ENCODE data around the gene MAFG.

DNA sequence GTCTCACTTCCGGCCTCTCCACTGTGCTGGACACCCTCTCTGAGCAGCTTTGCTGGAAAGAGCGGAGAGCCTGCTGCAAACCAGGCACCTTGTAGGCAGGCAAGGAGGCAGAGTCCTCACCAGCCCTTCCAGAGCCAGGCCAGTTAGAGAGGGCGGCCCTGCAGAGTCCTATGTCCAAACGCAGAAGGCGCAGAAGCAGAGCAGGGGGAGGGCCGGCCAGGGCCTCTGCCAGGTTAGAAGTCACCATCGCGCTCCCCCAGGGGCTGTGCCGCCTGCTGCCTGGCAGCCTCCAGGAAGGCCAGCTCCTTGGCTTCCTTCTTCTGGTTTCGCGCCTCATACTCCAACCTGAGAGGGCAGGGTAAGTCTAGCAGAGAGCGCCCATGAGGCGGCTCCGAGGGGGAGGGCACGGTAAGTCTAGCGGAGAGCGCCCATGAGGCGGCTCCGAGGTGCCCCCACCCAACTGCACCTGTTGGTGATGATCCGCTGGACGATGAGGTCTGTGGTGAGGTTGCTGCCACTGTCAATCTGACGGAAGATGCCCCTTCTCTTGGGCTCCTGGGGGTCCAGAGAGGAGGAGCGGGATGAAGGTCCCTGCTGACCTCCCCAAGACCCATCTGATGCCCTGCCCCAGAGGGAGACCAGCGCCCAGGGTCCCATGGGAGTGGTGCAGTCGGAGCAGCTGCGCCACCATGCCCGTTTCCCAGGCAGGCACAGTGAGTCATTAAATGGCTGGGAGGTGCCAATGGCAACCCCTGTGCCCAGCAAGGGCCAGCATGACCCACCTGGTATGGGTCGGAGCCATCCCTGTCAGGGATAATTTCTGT, 22.7 kb downstream of the MAFG start:
- TF ChIP-seq, protein P1, sequence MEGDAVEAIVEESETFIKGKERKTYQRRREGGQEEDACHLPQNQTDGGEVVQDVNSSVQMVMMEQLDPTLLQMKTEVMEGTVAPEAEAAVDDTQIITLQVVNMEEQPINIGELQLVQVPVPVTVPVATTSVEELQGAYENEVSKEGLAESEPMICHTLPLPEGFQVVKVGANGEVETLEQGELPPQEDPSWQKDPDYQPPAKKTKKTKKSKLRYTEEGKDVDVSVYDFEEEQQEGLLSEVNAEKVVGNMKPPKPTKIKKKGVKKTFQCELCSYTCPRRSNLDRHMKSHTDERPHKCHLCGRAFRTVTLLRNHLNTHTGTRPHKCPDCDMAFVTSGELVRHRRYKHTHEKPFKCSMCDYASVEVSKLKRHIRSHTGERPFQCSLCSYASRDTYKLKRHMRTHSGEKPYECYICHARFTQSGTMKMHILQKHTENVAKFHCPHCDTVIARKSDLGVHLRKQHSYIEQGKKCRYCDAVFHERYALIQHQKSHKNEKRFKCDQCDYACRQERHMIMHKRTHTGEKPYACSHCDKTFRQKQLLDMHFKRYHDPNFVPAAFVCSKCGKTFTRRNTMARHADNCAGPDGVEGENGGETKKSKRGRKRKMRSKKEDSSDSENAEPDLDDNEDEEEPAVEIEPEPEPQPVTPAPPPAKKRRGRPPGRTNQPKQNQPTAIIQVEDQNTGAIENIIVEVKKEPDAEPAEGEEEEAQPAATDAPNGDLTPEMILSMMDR (IDR thresholded peaks at IDR 0.05; ENCODE audit: insufficient read depth, low read depth, low read length) = no peak
- no peak for TF ChIP-seq EZH2 (IDR thresholded peaks at IDR 0.05; ENCODE audit: insufficient read depth, low read length)

All from astrocyte (in vitro differentiated cells and primary cell).